T-helper 17 cell (primary cell): ENCODE data around the gene MYL11. TPM values are rescaled to one million over a fixed set of nuclear protein-coding genes. Genes with fewer than 3 reads are reported as not detected.

ENCODE experiments used
- ATAC-seq: fragments of 150-1000 bp; cut with Tn5 transposase; 2 replicates; pipeline ENCODE4 v1.10.0; 2021; ENCODE audit warnings: mild to moderate bottlenecking, moderate library complexity
- DNase-seq, 3 donors: peaks; one replicate each; pipeline versions ENCODE4 v3.0.0 to v3.0.0-alpha.2; 2020 to 2021
- H3K9me3 ChIP-seq: one replicate; pipeline ENCODE4 v1.7.0; 2013; ENCODE audit warnings: low read length, mild to moderate bottlenecking; ENCODE audit not compliant: control insufficient read depth, poor library complexity, severe bottlenecking
- H3K27ac Mint-ChIP-seq: one replicate; pipeline ENCODE4 v1.8.0; 2022; ENCODE audit warnings: mild to moderate bottlenecking, moderate library complexity, mixed read lengths
- H3K27me3 Mint-ChIP-seq: one replicate; pipeline ENCODE4 v1.8.0; 2022; ENCODE audit warnings: mixed read lengths
- H3K36me3 Mint-ChIP-seq: one replicate; pipeline ENCODE4 v1.8.0; 2022; ENCODE audit warnings: low read depth, mixed read lengths
- H3K4me1 Mint-ChIP-seq: one replicate; pipeline ENCODE4 v1.8.0; 2022; ENCODE audit warnings: mild to moderate bottlenecking, mixed read lengths
- H3K4me3 Mint-ChIP-seq: one replicate; pipeline ENCODE4 v1.8.0; 2022; ENCODE audit warnings: mild to moderate bottlenecking, moderate library complexity, mixed read lengths
- total RNA-seq, 4 donors: library from RNA in 2 of 4; stranded (reverse) in 2 of 4; gene quantifications; one replicate each; pipeline ENCODE4 v1.2.3 and lab custom pipeline; 2022 to 2026

Gene MYL11
- total RNA-seq, 2 donors from 2014 or later: 1.8 TPM; not detected in 1

DNA sequence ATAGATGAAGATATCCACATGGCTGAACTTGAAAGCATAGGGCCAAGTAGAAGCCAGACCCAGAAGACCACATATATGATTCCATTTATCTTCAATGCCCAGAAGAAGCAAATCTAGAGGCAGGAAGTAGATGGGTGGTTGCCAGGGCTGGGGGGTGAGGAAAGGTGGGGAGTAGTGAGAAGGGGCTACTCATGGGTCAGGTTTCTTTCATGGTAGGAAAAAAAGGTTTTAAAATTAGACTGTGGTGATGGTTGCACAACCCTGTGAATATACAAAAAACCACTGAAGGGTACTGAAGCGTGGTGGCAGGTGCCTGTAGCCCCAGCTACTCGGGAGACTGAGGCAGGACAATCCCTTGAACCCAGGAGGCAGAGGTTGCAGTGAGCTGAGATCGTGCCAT is 24.9 kb upstream of the MYL11 start:
- Mint-ChIP-seq H3K4me3 (no peak overlapping the region), H3K27ac (peak overlapping the region; percentile 84), H3K4me1 (peaks cover 14% of the 10 kb centered on the region), H3K36me3 (no peaks in the 10 kb centered on the region), H3K27me3 (no peaks in the 10 kb centered on the region)
- DNase-seq (no peak), ATAC-seq (no peak)
- H3K9me3 ChIP-seq: no peaks in the 10 kb centered on the region

DNA sequence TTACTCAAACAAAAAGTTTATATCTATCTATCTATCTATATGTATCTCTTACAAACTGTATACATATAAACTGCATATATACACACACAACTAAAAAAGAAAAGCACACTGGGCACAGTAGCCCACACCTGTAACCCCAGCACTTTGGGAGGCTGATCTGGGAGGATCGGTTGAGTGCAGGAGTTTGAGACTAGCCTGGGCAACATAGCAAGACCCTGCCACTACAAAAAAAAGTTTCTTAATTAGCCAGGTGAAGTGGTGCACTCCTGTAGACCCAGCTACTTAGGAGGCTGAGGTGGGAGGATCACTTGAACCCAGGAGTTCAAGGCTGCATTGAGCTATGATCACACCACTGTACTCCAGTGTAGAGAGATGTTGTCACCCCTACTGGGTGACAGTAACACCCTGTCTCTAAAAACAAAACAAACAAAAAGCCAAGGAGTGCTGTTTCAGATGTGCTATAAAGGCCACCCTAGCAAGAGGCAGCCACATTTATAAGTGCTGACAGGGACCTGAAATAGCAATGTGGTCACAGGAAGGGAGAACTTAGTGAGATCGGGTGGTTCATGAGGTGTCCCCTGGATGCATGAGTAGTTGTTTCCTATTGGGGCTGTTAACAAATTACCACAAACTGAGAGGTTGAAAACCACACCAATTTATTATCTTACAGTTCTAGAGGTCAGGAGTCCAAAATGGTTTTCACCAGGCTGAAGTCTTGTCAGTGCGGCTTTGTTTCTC is 24.3 kb upstream of the MYL11 start:
- ATAC-seq (no peak), DNase-seq (no peak)
- H3K27me3 Mint-ChIP-seq: no peaks in the 10 kb centered on the region
- no peaks in the 10 kb centered on the region for H3K36me3 Mint-ChIP-seq
- no peak overlapping the region for H3K4me3 Mint-ChIP-seq
- no peaks in the 10 kb centered on the region for H3K9me3 ChIP-seq
- peak overlapping the region; percentile 84 for H3K27ac Mint-ChIP-seq
- H3K4me1 Mint-ChIP-seq: peaks cover 16% of the 10 kb centered on the region

DNA sequence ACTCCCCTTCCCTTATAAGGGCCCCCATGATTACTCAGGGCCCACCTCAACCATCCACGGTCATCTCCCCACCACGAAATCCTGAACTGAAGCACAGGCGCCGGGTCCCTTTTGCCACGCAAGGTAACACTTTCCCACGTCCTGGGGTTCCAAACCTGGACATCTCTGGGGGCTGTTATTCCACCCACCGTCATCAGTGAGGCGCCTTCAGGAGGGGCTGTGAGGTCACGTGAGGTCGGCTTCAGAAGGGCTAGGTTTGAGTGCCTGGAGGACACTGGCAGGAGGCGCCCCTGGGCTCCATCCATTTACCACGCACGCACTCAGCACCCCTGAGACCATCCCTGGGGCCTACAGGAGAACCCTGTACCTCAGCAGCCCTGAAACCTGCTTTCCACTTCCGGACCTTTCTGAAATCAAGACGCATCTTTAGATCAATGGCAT is 23.6 kb upstream of the MYL11 start:
- no peak for DNase-seq
- Mint-ChIP-seq H3K27me3 (no peaks in the 10 kb centered on the region), H3K4me1 (peaks cover 22% of the 10 kb centered on the region), H3K36me3 (no peaks in the 10 kb centered on the region), H3K27ac (peak overlapping the region; percentile 19), H3K4me3 (no peak overlapping the region)
- ATAC-seq: no peak
- no peaks in the 10 kb centered on the region for H3K9me3 ChIP-seq

DNA sequence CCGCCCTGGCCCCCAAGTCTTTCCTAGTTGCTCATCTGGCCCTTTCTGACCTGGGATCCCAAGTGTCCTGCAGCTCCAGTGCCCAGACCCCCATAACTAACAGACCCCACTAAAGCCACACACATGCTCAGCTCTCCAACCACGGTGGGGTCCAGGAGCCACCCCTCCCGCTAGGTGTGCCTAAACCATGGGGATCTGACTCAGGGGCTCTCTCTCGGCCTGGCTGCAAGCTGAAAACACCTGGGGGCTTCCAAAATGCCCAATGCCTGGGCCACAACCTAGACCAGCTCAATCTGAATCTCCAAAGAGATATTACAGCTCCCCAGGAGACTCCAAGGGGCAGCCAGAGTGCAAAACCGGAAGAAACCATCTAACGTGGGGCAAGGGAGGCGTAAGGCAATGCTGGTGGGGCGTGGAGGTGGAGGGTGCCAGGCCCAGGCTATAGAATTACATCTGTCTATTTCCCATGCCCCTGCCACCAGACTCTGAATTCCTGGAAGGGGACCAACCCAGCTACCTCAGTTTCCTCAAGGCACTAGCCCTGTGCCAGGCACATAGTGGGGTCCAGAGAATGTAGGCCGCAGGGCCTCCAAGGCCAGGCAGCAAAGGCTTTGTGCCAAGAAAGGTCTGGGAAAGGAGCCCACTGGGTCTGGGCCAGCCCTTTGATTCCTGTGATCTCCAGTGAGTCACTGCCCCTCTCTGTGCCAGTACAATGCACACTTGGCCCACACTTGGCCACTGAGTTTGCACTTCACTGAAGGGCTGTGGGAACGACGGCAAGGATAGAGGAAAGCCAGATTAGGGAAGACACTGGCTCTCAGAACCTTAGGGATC is 22.8 kb upstream of the MYL11 start:
- DNase-seq (no peak), ATAC-seq (no peak)
- no peaks in the 10 kb centered on the region for H3K27me3 Mint-ChIP-seq
- no peaks in the 10 kb centered on the region for H3K9me3 ChIP-seq
- no peaks in the 10 kb centered on the region for H3K36me3 Mint-ChIP-seq
- no peak overlapping the region for H3K4me3 Mint-ChIP-seq
- H3K4me1 Mint-ChIP-seq: peaks cover 26% of the 10 kb centered on the region
- peak overlapping the region; percentile 19 for H3K27ac Mint-ChIP-seq

DNA sequence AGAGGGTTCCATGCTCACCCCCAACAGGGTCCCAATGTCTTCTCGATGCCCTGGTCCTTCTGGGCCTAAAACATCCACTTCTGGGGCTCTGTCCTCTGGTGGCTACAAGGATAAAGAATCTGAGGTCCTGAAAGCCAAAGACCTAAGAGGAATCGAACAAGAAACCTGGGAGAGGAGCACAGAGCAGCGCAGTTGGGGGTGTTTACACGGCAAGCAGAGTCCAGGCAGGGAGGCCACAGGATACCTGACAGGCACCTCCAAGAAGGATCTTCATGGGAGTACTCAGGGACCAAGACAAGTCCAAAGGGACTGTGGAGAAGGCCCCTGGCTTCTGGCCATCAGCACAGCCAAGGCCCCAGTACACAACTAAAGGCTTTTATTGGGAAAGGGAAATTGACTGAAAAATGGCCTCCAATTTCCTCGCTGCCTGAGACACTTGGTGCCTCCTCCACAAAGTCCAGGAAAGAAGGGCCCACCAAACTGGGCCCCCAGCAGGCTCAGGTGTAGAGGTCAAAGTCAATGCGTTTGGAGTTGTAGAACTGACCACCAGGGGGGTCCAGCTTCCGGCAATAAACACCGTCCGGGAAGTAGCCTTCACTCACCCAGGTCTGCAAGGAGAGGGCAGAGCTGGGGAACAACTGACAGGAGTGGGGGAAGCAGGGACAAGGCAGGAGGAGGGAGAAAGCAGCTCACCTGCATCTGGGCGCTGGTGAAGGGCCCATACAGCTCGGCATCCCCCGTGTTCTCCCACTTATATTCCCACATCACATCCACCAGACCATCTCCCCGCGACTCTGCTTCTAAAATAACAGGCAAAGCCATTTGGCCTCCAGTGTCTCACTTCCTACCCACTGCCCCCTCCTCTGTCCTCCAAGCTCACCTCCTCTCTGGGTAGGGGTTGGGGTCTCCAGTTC is 21.9 kb upstream of the MYL11 start:
- ATAC-seq: no peak
- Mint-ChIP-seq H3K4me1 (peaks cover 31% of the 10 kb centered on the region), H3K4me3 (no peak overlapping the region), H3K27ac (peak overlapping the region; percentile 19), H3K36me3 (no peaks in the 10 kb centered on the region), H3K27me3 (no peaks in the 10 kb centered on the region)
- DNase-seq: no peak
- H3K9me3 ChIP-seq: no peaks in the 10 kb centered on the region

DNA sequence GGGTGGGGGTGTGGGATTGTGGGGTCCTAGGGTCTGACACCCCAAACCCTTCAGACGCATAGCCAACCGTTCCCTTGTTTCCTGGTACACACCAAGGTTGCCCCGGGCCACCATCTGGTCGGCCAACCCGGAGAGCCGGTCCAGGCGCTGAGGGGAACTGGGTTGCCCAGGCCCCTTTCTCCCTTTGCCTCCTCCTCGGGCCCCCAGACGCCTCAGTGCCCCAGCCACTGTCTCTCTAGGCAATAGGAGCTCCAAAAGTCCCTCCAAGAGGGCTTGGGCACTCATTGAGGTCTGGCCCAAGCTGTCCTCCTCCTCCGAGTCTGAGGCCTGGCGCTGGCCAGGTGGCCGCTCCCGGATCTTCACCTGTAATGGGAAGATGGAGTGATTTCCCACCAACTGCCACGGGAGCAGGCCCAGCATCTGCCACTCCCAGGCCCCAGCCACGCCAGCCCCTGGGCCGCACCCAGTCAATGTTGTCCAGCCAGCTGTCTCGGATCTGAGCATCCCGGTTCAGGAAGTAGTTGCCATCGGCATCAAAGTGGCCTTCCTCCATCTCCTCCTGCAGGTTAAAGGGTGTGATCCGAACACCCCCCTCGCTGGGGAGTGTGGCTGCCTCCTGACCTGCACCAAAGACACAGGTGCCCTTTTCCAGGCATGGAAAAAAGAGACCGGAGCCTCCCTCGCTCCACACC is 21.0 kb upstream of the MYL11 start:
- peak overlapping the region; percentile 97 for H3K4me3 Mint-ChIP-seq
- no peak for DNase-seq
- H3K9me3 ChIP-seq: no peaks in the 10 kb centered on the region
- H3K27me3 Mint-ChIP-seq: no peaks in the 10 kb centered on the region
- peaks cover 31% of the 10 kb centered on the region for H3K4me1 Mint-ChIP-seq
- H3K27ac Mint-ChIP-seq: peak overlapping the region; percentile 96
- no peak for ATAC-seq
- H3K36me3 Mint-ChIP-seq: no peaks in the 10 kb centered on the region

DNA sequence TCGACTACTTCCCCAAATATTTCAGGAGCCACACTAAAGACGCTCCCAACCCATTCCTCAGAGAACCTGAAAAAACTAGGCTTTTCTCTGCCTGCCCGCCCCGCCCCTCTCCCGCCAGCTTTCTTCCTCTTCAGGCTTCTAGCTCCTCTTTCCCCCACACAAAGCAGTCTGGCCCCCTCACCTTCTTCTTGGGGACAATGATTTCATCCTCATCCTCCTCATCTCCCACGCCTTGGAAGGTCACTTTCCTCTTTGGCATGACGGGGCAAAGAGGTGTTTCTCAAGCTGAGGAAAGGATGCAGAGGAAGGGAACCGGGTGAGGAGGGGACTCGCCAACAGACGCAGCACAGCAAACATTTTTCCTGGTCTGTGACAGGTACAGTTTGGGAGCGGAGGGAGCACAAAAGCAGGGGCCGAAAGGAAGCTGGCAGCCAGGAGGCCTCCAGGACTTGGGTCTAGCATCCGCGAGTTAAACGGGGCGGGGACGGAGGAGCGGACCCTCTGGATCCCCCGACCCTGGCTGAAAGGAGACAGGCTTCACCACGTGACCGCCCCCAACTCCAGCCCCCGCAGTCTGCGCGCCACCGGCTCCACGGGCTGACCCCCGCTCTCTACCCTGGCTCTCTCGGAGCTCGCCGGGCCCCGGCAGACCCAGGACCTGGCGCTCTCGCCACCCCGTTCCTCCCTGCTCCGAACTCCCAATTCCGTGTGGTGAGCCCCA is 20.0 kb upstream of the MYL11 start:
- ATAC-seq (peak; percentile 42), DNase-seq (no peak)
- Mint-ChIP-seq H3K27ac (peak overlapping the region; percentile 96), H3K4me1 (peaks cover 30% of the 10 kb centered on the region), H3K36me3 (no peaks in the 10 kb centered on the region), H3K27me3 (no peaks in the 10 kb centered on the region), H3K4me3 (peak overlapping the region; percentile 97)
- H3K9me3 ChIP-seq: no peaks in the 10 kb centered on the region

DNA sequence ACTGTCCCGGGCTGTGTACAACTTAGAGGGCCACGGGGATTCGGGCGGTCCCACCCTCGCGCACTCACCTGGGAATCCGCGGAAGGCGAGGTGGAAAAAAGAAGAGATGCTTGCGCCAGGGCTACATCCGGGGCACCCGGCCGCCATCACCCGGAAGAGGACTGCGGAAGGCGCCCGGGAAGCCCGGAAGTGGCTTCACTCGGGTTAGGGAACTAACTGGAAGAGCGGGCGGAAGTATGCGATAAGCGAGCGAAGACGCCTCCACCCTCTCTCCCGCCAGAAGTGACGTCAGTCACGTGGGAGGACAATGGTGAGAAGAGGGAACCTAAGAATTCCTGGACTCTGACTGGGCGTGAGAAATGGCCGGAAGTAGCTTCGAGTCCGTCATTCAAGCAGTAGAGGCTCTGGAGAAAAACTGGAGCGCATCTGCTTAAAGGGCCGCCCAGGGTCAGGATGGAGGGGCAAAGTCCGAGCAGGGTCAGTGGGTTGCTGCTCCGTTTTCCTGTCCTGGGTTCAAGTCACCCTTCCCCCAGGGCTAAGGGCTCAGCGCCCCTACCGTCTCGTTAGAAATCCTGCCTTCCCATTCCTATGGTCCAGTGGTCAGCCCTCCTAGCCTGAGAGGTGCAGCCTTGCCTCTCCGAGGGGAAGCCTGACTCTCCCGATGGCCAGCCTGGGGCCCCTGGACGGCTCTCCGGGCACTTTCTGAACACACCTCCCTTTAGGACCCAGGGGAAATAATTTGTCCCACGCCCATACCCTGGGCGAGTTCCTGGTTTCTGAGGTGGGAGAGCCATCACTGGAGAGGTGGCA is 19.3 kb upstream of the MYL11 start, which contains the start of gene CD2BP2:
Gene CD2BP2, minus strand, starts transcription at position 165 of the 810 bp plus-strand sequence. CDS start 627 bp downstream, outside the sequence.
- peak; percentile 92 for ATAC-seq
- no peaks in the 10 kb centered on the region for H3K9me3 ChIP-seq
- Mint-ChIP-seq H3K27ac (peak within 1 kb of the TSS; percentile 96), H3K36me3 (peaks cover 2% of the 10 kb centered on the region), H3K4me1 (peaks cover 29% of the 10 kb centered on the region), H3K4me3 (peak within 1 kb of the TSS; percentile 97), H3K27me3 (no peaks in the 10 kb centered on the region)
- DNase-seq: peak; percentile 69 to 82 (median 81)

DNA sequence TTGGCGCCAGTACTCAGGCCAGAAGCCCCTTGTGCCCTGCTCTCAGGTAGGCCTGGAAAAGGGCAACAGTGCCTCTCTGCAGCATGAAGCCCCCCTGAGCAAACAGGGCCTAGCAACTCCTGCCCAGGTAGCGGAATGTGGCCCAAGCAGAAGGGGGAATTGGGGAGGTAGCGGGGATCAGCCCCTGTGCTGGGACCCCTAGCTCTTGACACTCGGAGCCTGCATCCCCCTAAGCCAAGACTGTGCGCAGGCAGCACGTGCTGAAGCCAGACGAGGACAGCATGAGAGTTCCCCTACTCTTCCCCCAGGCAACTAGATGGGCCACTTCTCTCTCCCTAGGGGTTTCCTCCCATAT is 18.7 kb upstream of the MYL11 start:
- Mint-ChIP-seq H3K27ac (peak overlapping the region; percentile 96), H3K27me3 (no peaks in the 10 kb centered on the region), H3K4me3 (peak overlapping the region; percentile 97), H3K36me3 (peaks cover 4% of the 10 kb centered on the region), H3K4me1 (peaks cover 31% of the 10 kb centered on the region)
- no peak for ATAC-seq
- no peaks in the 10 kb centered on the region for H3K9me3 ChIP-seq
- DNase-seq: no peak

DNA sequence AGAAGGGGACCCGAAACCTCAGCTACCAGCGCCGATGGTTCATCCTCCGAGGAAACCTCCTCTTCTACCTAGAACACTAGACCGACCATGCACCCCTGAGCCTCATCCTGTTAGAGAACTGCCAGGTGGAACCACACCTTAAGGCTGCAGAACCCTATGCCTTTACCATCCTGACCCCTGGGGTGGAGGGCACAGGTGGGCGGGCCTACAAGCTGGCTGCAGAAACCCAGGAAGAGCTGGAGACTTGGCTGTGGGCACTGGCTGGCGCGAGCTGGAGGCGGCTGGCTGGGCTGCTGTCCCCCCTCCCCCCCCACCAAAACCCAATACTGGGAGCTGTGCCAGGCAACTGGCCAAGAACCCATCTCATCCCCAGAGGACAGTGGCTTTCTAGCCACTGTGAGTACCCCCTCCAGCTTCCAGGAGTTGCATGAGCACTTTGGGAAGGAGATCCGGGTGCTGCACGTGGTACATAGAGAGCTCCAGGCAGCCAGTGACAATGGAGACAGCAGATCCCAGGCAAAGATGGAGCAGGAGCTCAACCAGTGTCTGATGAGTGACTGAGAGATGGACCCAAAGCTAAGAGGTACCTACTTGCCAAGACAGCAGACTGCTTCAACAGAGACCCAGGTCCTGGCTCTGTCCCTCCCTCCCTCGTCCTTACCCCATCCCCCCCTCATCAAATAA is 18.1 kb upstream of the MYL11 start:
- no peaks in the 10 kb centered on the region for H3K9me3 ChIP-seq
- H3K27me3 Mint-ChIP-seq: no peaks in the 10 kb centered on the region
- peaks cover 28% of the 10 kb centered on the region for H3K4me1 Mint-ChIP-seq
- ATAC-seq (peak; percentile 20), DNase-seq (no peak)
- H3K27ac Mint-ChIP-seq: peak overlapping the region; percentile 96
- peaks cover 4% of the 10 kb centered on the region for H3K36me3 Mint-ChIP-seq
- H3K4me3 Mint-ChIP-seq: peak overlapping the region; percentile 97

DNA sequence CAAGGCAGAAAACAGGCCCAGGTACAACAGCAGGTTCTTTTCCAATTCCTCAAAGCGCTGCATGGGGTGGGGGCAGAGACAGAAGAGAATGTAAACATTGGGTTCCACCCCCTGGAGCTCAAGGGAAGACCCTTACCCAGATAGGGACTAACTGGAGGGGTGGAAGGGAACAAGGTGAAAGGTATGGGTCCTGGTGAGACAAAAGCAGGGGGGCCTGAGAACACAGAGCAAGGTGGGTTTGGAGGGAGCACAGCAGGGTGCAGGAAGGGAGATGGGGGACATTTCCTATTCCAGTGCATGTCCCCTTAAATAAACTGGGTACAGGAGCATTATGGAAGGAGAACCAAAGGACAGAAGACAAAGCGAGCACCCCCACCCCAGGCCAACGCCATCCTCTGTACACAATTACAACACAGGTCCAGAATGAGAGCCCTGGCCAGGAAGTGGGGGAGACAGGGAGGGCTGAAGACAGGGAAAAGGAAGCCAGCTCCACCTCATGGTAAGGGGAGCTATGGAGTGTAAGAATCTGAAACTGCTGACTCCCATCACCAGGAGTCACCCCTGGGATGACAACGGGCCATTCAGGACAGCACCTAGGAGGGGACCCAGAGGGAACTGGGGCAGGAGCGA is 17.4 kb upstream of the MYL11 start:
- Mint-ChIP-seq H3K27me3 (no peaks in the 10 kb centered on the region), H3K27ac (peak overlapping the region; percentile 96), H3K36me3 (peaks cover 4% of the 10 kb centered on the region), H3K4me1 (peaks cover 28% of the 10 kb centered on the region), H3K4me3 (no peak overlapping the region)
- H3K9me3 ChIP-seq: no peaks in the 10 kb centered on the region
- no peak for DNase-seq
- no peak for ATAC-seq
